K562 (cell line): Measurements from ENCODE around the gene SLC40A1.

Experiments used
- CBX1 ChIP-seq: sonication (generic); IDR thresholded peaks from 2 replicates; pipeline ENCODE4 v1.6.1; 2016; ENCODE audit warnings: antibody characterized with exemption, low read depth, mild to moderate bottlenecking
- DPF2 ChIP-seq: fragments of 450-650 bp; IDR thresholded peaks from 2 replicates; pipeline ENCODE4 v1.6.1; 2016
- HMG20A ChIP-seq: fragments of 450-650 bp; formaldehyde crosslinking; conservative IDR thresholded peaks from 2 replicates; pipeline ENCODE4 v1.4.0; 2020; ENCODE audit warnings: mild to moderate bottlenecking, mixed read lengths
- MYC ChIP-seq, 2 experiments: fragments of 250-450 bp in 1 of 2; sonication (Bioruptor Pico) in 1 of 2; IDR thresholded peaks; 2 replicates each; pipeline versions ENCODE4 v1.5.1 to v1.6.1; 2012 to 2021; ENCODE audit warnings: low read depth in 2 of 2, borderline replicate concordance in 1 of 2, improper control_type of control experiment in 1 of 2, low read length in 1 of 2, mild to moderate bottlenecking in 1 of 2, moderate library complexity in 1 of 2
- POLR3A ChIP-seq: IDR thresholded peaks from 2 replicates; pipeline ENCODE4 v1.6.1; 2011; ENCODE audit warnings: borderline replicate concordance, mild to moderate bottlenecking, moderate library complexity; ENCODE audit not compliant: insufficient read length, insufficient read depth; ENCODE audit errors: extremely low read depth
- RBFOX2 ChIP-seq: fragments of 200-400 bp; formaldehyde crosslinking; IDR thresholded peaks from 2 replicates; pipeline ENCODE4 v1.6.1; 2017; ENCODE audit warnings: low read depth, mild to moderate bottlenecking, low read length, moderate library complexity
- SETDB1 ChIP-seq: IDR thresholded peaks from one replicate; pipeline ENCODE4 v1.6.1; 2012; ENCODE audit warnings: low read length, control low read depth, inconsistent platforms
- SLC30A9 ChIP-seq: fragments of 250-450 bp; sonication (Bioruptor Pico); IDR thresholded peaks from 2 replicates; pipeline ENCODE4 v1.8.0; 2022; ENCODE audit warnings: mild to moderate bottlenecking, moderate library complexity
- ZNF253 ChIP-seq: fragments of 250-450 bp; sonication (Bioruptor Pico); conservative IDR thresholded peaks from 2 replicates; pipeline ENCODE4 v1.6.1; 2021; ENCODE audit warnings: mild to moderate bottlenecking
- ZNF507 ChIP-seq: conservative IDR thresholded peaks from 2 replicates; pipeline ENCODE4 v1.6.1; 2017; ENCODE audit warnings: missing genetic modification characterization, missing compliant biosample characterization
- TF ChIP-seq, protein P1 (sequence below), 2 experiments: fragments of 450-650 bp; formaldehyde crosslinking in 1 of 2; IDR thresholded peaks; 2 replicates each; pipeline versions ENCODE4 v1.4.0 to v1.6.1; 2014 to 2020; ENCODE audit warnings: mild to moderate bottlenecking in 2 of 2, borderline replicate concordance in 1 of 2, low read depth in 1 of 2

DNA sequence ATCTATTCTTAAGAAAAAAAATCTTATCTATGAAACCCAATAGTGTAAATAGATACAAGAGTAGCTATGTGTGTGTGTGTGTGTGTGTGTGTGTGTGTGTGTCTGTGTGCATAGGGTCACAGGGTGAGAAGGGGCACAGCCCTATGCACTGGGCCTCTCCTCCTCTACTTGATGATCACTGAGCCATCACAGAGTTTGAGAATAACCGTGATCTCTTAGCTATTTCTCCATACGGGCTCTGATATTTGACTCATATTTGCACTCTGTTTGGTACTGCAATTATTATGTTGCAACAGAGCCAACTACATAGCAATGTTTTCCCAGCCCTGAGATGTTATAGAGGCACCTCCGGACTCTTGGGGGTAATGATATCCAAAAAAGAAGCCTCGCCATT lies 28.8 kb upstream of the SLC40A1 start:
- TF ChIP-seq RBFOX2: no peak
- TF ChIP-seq SLC30A9 (CRISPR knock-in tag): no peak
- 0 out of 2 replicates have a peak, but pooled peaks have one; percentile 15 for TF ChIP-seq DPF2
- no peak for TF ChIP-seq HMG20A
- TF ChIP-seq, protein P1, sequence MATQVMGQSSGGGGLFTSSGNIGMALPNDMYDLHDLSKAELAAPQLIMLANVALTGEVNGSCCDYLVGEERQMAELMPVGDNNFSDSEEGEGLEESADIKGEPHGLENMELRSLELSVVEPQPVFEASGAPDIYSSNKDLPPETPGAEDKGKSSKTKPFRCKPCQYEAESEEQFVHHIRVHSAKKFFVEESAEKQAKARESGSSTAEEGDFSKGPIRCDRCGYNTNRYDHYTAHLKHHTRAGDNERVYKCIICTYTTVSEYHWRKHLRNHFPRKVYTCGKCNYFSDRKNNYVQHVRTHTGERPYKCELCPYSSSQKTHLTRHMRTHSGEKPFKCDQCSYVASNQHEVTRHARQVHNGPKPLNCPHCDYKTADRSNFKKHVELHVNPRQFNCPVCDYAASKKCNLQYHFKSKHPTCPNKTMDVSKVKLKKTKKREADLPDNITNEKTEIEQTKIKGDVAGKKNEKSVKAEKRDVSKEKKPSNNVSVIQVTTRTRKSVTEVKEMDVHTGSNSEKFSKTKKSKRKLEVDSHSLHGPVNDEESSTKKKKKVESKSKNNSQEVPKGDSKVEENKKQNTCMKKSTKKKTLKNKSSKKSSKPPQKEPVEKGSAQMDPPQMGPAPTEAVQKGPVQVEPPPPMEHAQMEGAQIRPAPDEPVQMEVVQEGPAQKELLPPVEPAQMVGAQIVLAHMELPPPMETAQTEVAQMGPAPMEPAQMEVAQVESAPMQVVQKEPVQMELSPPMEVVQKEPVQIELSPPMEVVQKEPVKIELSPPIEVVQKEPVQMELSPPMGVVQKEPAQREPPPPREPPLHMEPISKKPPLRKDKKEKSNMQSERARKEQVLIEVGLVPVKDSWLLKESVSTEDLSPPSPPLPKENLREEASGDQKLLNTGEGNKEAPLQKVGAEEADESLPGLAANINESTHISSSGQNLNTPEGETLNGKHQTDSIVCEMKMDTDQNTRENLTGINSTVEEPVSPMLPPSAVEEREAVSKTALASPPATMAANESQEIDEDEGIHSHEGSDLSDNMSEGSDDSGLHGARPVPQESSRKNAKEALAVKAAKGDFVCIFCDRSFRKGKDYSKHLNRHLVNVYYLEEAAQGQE (IDR thresholded peaks at IDR 0.05; ENCODE audit: borderline replicate concordance): no peak
- TF ChIP-seq, protein P1 (CRISPR knock-in tag; IDR thresholded peaks at IDR 0.05; ENCODE audit: low read depth): no peak
- TF ChIP-seq ZNF507: no peak
- no peak for TF ChIP-seq POLR3A
- no peak for TF ChIP-seq SETDB1
- no peak for TF ChIP-seq MYC (IDR thresholded peaks at IDR 0.05; ENCODE audit: low read depth, low read length)
- no peak for TF ChIP-seq MYC (CRISPR knock-in tag; IDR thresholded peaks at IDR 0.05; ENCODE audit: borderline replicate concordance, low read depth)
- no peak for TF ChIP-seq CBX1
- no peak for TF ChIP-seq ZNF253 (CRISPR knock-in tag)
